Measurements from ENCODE around the gene FAAH. TPM values are rescaled to one million over a fixed set of nuclear protein-coding genes. Genes with fewer than 3 reads are reported as not detected.

FAAH gene
- total and polyA plus RNA-seq, 12 donors: 12.0 to 162 (median 38.8) TPM

DNA sequence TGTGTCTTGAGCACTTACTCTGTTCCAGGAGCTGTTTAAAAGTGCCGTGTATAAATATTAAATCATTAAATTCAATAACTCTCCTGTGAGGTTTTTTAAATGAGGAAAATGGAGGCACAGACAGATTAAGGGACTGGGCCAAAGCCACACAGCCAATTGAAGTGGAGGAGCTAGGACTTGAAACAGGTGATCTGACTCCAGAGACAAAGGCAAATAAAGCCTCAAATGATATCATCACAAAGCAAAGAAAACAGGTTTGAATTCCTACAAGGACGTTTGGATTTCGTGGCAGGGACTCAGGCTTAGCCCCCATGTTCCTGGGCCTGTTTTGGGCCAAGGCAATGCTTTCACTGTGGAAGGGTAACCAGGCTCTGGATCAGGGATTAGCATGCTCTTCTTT is 50.3 kb downstream of the FAAH start:
- no peaks in the 10 kb centered on the region for H3K36me3 ChIP-seq (replicated peaks in 1 of 2)
- no peak for DNase-seq
- H3K27ac ChIP-seq: no peak overlapping the region
- WGBS, 4 donors: 69 to 90% (median 79%) methylated on average over 3 of the region's 3 CpGs
- peaks cover 0 to 3% of the 10 kb centered on the region in 2 donors for H3K4me1 ChIP-seq (replicated peaks in 1 of 2)
- no peak overlapping the region for H3K4me3 ChIP-seq
- TF ChIP-seq, protein P1, sequence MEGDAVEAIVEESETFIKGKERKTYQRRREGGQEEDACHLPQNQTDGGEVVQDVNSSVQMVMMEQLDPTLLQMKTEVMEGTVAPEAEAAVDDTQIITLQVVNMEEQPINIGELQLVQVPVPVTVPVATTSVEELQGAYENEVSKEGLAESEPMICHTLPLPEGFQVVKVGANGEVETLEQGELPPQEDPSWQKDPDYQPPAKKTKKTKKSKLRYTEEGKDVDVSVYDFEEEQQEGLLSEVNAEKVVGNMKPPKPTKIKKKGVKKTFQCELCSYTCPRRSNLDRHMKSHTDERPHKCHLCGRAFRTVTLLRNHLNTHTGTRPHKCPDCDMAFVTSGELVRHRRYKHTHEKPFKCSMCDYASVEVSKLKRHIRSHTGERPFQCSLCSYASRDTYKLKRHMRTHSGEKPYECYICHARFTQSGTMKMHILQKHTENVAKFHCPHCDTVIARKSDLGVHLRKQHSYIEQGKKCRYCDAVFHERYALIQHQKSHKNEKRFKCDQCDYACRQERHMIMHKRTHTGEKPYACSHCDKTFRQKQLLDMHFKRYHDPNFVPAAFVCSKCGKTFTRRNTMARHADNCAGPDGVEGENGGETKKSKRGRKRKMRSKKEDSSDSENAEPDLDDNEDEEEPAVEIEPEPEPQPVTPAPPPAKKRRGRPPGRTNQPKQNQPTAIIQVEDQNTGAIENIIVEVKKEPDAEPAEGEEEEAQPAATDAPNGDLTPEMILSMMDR (IDR thresholded peaks at IDR 0.05): no peak
- TF ChIP-seq POLR2A (IDR thresholded peaks at IDR 0.05): no peak
- H3K9me3 ChIP-seq (replicated peaks in 1 of 3): no peaks in the 10 kb centered on the region
- no peaks in the 10 kb centered on the region for H3K27me3 ChIP-seq
- intact Hi-C loops (cut with DNase I): no loop called here

DNA sequence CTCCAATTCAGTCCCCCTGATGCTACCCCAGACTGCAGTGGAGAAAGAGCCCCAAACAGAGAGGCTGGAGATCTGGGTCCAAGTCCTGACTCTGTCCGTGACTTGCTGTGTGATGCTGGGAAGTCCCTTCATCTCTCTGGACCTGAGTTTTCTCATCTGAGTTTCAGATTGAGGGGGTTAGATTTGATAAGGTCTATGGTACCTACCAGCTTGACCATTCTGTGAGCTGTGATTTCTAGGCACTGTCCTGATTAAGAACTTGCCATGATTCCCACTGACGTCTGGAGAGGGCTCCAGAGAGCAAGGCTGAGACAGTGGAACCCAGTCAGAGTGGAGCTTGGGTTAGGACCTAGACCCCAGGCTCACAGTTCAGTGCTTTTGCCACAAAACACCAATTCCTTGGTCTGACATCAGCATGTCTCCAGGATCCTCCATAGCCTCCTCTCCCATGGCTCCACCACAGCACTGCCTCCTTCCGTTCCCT is 51.7 kb downstream of the FAAH start:
- Histone ChIP-seq H3K4me3 (no peak overlapping the region), H3K27me3 (no peaks in the 10 kb centered on the region), H3K27ac (no peak overlapping the region), H3K9me3 (replicated peaks in 1 of 3) (no peaks in the 10 kb centered on the region), H3K36me3 (replicated peaks in 1 of 2) (no peaks in the 10 kb centered on the region), H3K4me1 (replicated peaks in 1 of 2) (peaks cover 0 to 3% of the 10 kb centered on the region in 2 donors)
- TF ChIP-seq POLR2A (IDR thresholded peaks at IDR 0.05): no peak
- TF ChIP-seq, protein P1 (IDR thresholded peaks at IDR 0.05): no peak
- intact Hi-C loops (cut with DNase I): no loop called here
- no peak for DNase-seq
- WGBS, 4 donors: 67 to 77% (median 68%) methylated on average over 3 of the region's 3 CpGs

DNA sequence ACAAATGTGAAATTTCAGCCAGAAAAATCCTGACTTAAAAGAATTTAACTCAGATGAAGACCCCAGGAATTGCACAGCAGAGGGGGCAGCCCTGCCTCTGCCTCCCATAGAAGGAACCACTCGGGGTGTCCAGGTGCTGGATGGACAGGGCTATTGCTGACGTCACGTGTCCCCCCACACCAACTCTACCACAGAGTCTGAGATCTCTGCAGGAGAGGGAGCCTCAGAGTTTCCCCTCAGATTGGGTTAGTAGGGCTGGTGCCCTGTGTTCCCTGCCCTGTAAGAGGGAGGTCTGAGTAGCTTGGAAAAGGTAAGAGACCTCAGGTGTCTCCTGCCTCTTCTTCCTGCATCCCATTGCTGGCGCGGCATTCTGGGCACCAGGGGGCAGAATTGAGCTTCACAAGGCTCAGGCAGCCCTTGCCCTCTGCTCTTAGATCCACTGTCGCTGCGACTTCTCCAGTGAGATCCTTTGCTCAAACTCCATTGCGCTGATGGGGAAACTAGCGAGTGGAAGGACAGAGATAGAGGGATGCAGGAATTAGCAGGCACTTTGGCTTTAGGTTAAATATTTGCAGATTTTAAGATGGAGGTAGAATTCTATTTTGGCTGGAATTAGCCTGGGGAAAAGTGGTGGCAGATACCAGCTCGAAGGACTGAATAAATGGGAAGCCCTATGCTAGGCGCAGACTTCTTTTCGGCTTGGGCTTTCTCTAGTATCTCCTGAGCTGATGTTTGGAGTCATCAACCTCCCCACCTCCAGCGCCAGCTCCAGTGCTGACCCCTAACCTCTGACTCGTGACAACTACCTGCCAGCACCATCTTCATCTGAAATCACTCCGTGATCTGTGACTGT is 52.8 kb downstream of the FAAH start:
- H3K9me3 ChIP-seq (replicated peaks in 1 of 3): no peaks in the 10 kb centered on the region
- H3K4me3 ChIP-seq: no peak overlapping the region
- H3K27me3 ChIP-seq: peaks cover 3% of the 10 kb centered on the region
- peaks cover 0 to 3% of the 10 kb centered on the region in 2 donors for H3K4me1 ChIP-seq (replicated peaks in 1 of 2)
- TF ChIP-seq POLR2A (IDR thresholded peaks at IDR 0.05): no peak
- TF ChIP-seq, protein P1 (IDR thresholded peaks at IDR 0.05): peak; percentile 69 to 84 (median 78)
- intact Hi-C loops (cut with DNase I): no loop called here
- 34 to 50% (median 40%) methylated on average over 15 of the region's 15 CpGs for WGBS, 4 donors
- H3K36me3 ChIP-seq (replicated peaks in 1 of 2): no peaks in the 10 kb centered on the region
- H3K27ac ChIP-seq: no peak overlapping the region
- peak; percentile 70 to 91 (median 81) for DNase-seq

DNA sequence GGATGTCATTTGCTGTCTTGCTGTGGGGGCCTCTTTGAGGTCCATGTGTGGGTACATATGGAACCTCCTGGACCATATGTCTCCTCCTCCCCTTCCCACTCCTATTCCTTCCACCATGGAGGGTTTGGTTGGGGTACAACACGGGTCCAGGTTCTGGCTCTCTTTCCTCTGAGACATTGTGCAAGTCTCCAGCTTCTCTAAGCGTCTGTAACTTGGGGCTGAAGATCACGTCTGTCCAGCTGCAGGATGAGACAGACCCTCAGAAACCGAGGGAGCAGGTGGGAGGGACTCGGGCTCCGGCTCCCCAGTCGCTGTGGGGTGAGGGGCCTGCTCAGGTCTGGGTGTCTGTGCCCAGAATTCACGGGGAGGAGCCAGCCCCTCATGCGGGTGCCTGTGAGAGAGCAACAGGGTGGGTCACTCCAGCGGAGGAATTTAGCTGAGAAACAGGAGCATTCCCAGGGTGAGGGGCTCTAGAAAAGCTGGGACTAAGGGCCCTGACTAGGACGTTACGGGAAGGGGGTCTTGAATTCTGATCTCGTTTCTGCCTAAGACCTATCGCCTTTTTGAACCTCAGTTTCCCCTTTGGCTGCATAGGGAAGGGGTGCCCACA is 53.5 kb downstream of the FAAH start:
- Histone ChIP-seq H3K4me3 (peak overlapping the region in 1 of 4 donors; percentile 49), H3K27me3 (peaks cover 3% of the 10 kb centered on the region)

More for the DNA sequence above, 53.5 kb downstream of the FAAH start:
- WGBS, 4 donors: 55 to 74% (median 67%) methylated on average over 11 to 14 of the region's 14 CpGs
- no peaks in the 10 kb centered on the region for H3K36me3 ChIP-seq (replicated peaks in 1 of 2)
- H3K4me1 ChIP-seq (replicated peaks in 1 of 2): peaks cover 0 to 3% of the 10 kb centered on the region in 2 donors
- H3K9me3 ChIP-seq (replicated peaks in 1 of 3): no peaks in the 10 kb centered on the region
- intact Hi-C loops (cut with DNase I): loop anchor here in 1 of 2 donors (2.0 kb wide), 1 partner anchor 81 kb away; no protein-coding TSS in a partner anchor
- H3K27ac ChIP-seq: no peak overlapping the region
- DNase-seq: no peak
- TF ChIP-seq POLR2A (IDR thresholded peaks at IDR 0.05): no peak
- TF ChIP-seq, protein P1 (IDR thresholded peaks at IDR 0.05): no peak
